ENCODE data around the gene PAPOLB.
"Not testable (repeated sequence)": the region's sequence is repeated elsewhere in the genome, so short reads cannot be mapped to it uniquely, and the experiment has no call there.

Gene PAPOLB

DNA sequence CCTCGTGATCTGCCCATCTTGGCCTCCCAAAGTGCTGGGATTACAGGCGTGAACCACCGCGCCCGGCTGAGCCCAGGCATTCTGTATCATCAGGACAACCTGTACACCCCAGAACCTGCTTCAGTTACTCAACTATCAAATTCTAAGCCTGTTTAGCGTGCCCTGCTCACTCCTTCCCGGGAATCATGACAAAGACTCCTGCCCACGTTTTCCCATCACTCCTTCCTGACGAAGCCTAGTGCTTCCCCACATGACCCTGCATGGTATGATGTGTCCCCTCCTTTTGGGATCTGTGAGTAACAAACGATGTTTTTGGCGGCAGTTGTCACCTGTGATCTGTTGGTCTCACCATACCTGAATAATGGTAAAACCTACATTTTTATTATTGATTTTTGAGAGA, 33.9 kb upstream of the PAPOLB start:
- H3K4me2 ChIP-seq (ENCODE audit: low read length), result no peak overlapping the region
- no peak overlapping the region for H2AFZ ChIP-seq
- H3K27ac ChIP-seq, result no peak overlapping the region
- no peaks in the 10 kb centered on the region for H3K79me2 ChIP-seq
- H3K4me3 ChIP-seq (ENCODE audit: low read depth, low read length), result no peak overlapping the region
- H3K4me1 ChIP-seq, result no peaks in the 10 kb centered on the region
- H3K27me3 ChIP-seq (ENCODE audit: control insufficient read depth, insufficient read depth, low read length), result no peaks in the 10 kb centered on the region
- H3K36me3 ChIP-seq (ENCODE audit: control insufficient read depth, insufficient read depth, low read length), result no peaks in the 10 kb centered on the region
- TF ChIP-seq, protein P1, sequence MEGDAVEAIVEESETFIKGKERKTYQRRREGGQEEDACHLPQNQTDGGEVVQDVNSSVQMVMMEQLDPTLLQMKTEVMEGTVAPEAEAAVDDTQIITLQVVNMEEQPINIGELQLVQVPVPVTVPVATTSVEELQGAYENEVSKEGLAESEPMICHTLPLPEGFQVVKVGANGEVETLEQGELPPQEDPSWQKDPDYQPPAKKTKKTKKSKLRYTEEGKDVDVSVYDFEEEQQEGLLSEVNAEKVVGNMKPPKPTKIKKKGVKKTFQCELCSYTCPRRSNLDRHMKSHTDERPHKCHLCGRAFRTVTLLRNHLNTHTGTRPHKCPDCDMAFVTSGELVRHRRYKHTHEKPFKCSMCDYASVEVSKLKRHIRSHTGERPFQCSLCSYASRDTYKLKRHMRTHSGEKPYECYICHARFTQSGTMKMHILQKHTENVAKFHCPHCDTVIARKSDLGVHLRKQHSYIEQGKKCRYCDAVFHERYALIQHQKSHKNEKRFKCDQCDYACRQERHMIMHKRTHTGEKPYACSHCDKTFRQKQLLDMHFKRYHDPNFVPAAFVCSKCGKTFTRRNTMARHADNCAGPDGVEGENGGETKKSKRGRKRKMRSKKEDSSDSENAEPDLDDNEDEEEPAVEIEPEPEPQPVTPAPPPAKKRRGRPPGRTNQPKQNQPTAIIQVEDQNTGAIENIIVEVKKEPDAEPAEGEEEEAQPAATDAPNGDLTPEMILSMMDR (IDR thresholded peaks at IDR 0.05), result no peak
- H3K9me3 ChIP-seq (ENCODE audit: control insufficient read depth, low read length), result no peaks in the 10 kb centered on the region
- H3K9ac ChIP-seq, result no peak overlapping the region

DNA sequence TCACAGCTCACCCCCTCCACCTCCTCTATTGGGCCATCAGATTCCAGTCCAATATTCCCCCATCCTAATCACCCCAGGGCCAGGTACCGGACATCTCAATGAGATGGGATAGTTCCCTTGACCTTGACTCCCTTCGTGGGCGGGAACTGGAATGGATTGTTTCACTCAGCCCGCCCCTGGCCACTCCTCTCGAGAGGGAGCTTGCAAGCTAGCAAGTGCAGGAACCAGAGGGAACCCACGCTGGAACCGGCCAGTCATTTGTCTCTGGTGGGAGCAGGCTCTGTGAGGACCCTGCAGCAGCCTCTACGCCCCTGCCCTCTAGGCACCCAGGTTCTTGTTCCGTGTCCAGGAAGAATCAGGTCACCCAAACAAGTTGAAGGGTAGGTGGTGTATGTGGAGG, 32.7 kb upstream of the PAPOLB start:
- Histone ChIP-seq H3K9ac (no peak overlapping the region), H3K36me3 (ENCODE audit: control insufficient read depth, insufficient read depth, low read length) (no peaks in the 10 kb centered on the region), H2AFZ (no peak overlapping the region), H3K4me3 (ENCODE audit: low read depth, low read length) (no peak overlapping the region), H3K27ac (no peak overlapping the region), H3K27me3 (ENCODE audit: control insufficient read depth, insufficient read depth, low read length) (no peaks in the 10 kb centered on the region), H3K4me2 (ENCODE audit: low read length) (no peak overlapping the region), H3K9me3 (ENCODE audit: control insufficient read depth, low read length) (no peaks in the 10 kb centered on the region), H3K4me1 (no peaks in the 10 kb centered on the region), H3K79me2 (no peaks in the 10 kb centered on the region)
- TF ChIP-seq, protein P1 (IDR thresholded peaks at IDR 0.05), result no peak

DNA sequence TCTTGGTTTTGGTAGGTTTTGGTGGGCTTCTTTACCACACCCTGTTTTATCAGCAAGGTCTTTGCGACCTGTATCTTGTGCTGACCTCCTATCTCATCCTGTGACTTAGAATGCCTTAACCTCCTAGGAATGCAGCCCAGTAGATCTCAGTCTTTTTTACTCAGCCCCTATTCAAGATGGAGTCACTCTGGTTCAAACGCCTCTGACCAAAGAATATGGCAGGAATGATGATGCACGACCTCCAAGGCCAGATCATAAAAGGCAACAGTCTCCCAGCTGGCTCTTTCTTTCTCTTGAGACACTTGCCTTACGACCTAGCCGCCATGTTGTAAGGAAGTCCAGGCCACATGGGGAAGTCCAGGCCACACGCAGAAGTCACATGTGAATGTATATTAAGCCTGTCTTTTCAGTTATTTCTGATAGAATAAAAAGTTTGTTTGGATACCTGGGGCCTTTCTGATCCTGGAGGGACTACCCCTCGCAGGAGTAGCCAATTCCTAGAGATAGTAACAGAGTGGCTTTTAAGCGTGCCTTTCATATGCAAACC, 32.2 kb upstream of the PAPOLB start:
- no peak overlapping the region for H3K9ac ChIP-seq
- no peaks in the 10 kb centered on the region for H3K9me3 ChIP-seq (ENCODE audit: control insufficient read depth, low read length)
- H3K4me1 ChIP-seq, result no peaks in the 10 kb centered on the region
- H3K4me3 ChIP-seq (ENCODE audit: low read depth, low read length), result no peak overlapping the region
- H3K36me3 ChIP-seq (ENCODE audit: control insufficient read depth, insufficient read depth, low read length), result no peaks in the 10 kb centered on the region
- no peak overlapping the region for H3K27ac ChIP-seq
- H3K79me2 ChIP-seq, result no peaks in the 10 kb centered on the region
- TF ChIP-seq, protein P1 (IDR thresholded peaks at IDR 0.05), result no peak
- H2AFZ ChIP-seq, result no peak overlapping the region
- no peak overlapping the region for H3K4me2 ChIP-seq (ENCODE audit: low read length)
- no peaks in the 10 kb centered on the region for H3K27me3 ChIP-seq (ENCODE audit: control insufficient read depth, insufficient read depth, low read length)

DNA sequence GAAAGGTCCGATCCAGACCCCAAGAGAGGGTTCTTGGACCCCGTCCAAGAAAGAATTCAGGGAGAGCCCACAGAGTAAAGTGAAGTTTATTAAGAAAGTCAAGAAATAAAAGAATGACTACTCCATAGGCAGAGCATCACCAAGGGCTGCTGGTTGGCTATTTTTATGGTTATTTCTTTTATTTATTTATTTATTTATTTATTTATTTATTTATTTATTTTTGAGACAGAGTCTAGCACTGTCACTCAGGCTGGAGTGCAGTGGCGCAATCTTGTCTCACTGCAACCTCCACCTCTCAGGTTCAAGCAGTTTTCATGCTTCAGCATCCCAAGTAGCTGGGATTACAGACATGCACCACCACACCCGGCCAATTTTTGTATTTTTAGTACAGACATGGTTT, 31.4 kb upstream of the PAPOLB start:
- not testable (repeated sequence) for H3K27me3 ChIP-seq (ENCODE audit: control insufficient read depth, insufficient read depth, low read length); H3K4me1 ChIP-seq; H2AFZ ChIP-seq; H3K4me2 ChIP-seq (ENCODE audit: low read length); H3K4me3 ChIP-seq (ENCODE audit: low read depth, low read length); H3K36me3 ChIP-seq (ENCODE audit: control insufficient read depth, insufficient read depth, low read length); H3K27ac ChIP-seq; H3K9me3 ChIP-seq (ENCODE audit: control insufficient read depth, low read length); H3K79me2 ChIP-seq; H3K9ac ChIP-seq

DNA sequence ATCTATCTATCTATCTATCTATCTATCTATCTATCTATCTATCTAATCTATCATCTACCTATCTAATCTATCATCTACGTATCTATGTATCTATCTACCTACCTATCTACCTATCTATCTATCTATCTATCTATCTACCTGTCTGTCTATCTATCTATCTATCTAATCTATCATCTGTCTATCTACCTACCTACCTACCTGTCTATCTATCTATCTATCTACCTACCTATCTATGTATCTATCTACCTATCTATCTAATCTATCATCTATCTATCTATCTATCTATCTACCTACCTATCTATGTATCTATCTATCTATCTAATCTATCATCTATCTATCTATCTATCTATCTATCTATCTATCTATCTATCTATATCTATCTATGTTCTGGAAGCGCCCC, 29.7 kb upstream of the PAPOLB start:
- not testable (repeated sequence) for H3K27me3 ChIP-seq (ENCODE audit: control insufficient read depth, insufficient read depth, low read length); H2AFZ ChIP-seq; H3K4me1 ChIP-seq; H3K36me3 ChIP-seq (ENCODE audit: control insufficient read depth, insufficient read depth, low read length); H3K9ac ChIP-seq; H3K4me2 ChIP-seq (ENCODE audit: low read length); H3K4me3 ChIP-seq (ENCODE audit: low read depth, low read length); H3K79me2 ChIP-seq; H3K27ac ChIP-seq; H3K9me3 ChIP-seq (ENCODE audit: control insufficient read depth, low read length)

DNA sequence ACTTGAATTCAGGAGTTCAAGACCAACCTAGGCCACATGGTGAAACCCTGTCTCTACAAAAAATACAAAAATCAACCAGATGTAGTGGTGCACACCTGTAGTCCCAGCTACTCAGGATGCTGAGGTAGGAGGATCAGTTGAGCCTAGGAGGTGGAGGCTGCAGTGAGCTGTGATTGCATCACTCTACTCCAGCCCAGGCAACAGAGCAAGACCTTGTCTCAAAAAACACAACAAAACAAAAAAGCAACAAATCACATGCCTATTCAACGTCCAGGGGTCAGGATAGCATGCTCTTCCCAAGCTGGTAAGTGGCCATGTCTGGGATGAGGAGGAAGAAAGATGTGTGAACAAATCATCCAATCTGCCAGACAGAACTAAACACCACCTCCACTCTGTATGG, 27.9 kb upstream of the PAPOLB start:
- H2AFZ ChIP-seq, result no peak overlapping the region
- no peaks in the 10 kb centered on the region for H3K9me3 ChIP-seq (ENCODE audit: control insufficient read depth, low read length)
- no peaks in the 10 kb centered on the region for H3K4me1 ChIP-seq
- TF ChIP-seq, protein P1 (IDR thresholded peaks at IDR 0.05), result no peak
- no peaks in the 10 kb centered on the region for H3K36me3 ChIP-seq (ENCODE audit: control insufficient read depth, insufficient read depth, low read length)
- H3K4me3 ChIP-seq (ENCODE audit: low read depth, low read length), result no peak overlapping the region
- H3K27me3 ChIP-seq (ENCODE audit: control insufficient read depth, insufficient read depth, low read length), result no peaks in the 10 kb centered on the region
- H3K27ac ChIP-seq, result no peak overlapping the region
- H3K9ac ChIP-seq, result no peak overlapping the region
- H3K79me2 ChIP-seq, result no peaks in the 10 kb centered on the region
- no peak overlapping the region for H3K4me2 ChIP-seq (ENCODE audit: low read length)

All from parathyroid adenoma (tissue), 2 donors.